Measurements from ENCODE around the gene MLLT10. TPM values are rescaled to one million over a fixed set of nuclear protein-coding genes. Genes with fewer than 3 reads are reported as not detected.

Gene MLLT10
- total RNA-seq, 1 experiment from 2014 or later = 45.2 TPM

DNA sequence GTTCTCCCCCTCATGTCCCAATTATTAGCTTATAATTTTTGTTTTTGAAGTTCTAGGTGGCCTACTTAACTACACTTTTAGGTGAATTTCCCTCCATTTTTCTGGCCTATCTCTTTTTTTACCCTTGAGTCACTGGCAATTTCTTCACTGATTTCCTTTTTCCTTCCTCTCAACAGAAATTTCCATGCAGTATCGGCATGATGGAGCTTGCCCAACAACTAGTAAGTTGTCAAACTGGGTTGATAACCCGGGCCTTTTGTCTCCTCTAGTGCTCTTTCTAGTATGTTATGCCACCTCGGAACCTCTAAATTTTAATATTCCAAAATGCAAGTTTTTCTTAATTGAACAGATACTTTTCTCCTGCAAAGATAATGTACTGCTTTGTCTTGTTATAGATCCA, 147.1 kb downstream of the MLLT10 start:
- CTCF ChIA-PET = no interaction called here

DNA sequence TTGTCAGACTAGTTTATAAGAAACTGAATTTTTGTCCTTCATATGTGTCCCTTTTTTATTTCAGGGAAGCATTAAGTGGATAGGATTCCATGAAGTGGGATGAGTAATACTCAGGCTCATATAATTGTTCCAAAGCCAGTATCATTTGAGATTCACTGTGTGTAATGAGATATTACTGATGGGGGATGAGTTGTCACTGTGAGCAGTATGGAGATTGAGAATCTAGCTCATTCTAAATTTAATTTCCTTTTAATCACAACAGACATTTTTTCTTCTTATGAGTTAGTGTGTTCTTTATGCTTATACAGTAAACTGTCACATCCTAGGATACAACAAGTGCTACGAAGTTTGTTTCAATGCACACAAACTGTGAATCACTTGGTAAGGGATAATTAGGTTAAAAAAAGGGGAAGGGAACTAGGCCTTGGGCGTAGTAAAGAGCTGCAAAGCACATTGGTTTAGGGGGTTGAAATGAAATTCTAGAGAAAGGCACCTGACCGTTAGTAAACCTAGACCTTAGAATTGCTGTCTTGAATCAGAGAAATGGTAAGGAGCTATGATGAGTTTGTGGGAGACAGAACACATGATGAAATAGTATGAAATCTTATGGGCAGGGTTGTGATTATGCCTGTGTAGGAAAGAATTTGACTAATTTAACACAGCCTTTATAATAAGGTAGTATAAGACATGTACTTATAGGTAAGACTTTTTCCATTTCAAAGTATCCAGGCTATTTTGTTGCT, 153.4 kb downstream of the MLLT10 start:
- Histone ChIP-seq H3K4me2 (ENCODE audit: low read length) (no peak overlapping the region), H3K9me3 (ENCODE audit: control insufficient read depth in 1 of 2, insufficient read depth in 1 of 2, low read depth in 1 of 2, low read length in 2 of 2) (no peaks in the 10 kb centered on the region), H3K79me2 (ENCODE audit: insufficient read depth, low read length) (peaks cover 13% of the 10 kb centered on the region), H3K27ac (ENCODE audit: low read depth, low read length) (no peak overlapping the region), H4K20me1 (ENCODE audit: insufficient read depth) (peaks cover 14% of the 10 kb centered on the region; the same call in 1 of the 2 replicates), H2AFZ (ENCODE audit: low read depth, low read length, poor library complexity, severe bottlenecking) (no peak overlapping the region), H3K36me3 (ENCODE audit: control insufficient read depth in 1 of 2, insufficient read depth in 2 of 2, low read length in 2 of 2) (no peaks in the 10 kb centered on the region; a peak in 1 of 4 replicates), H3K27me3 (ENCODE audit: insufficient read depth, low read length) (no peaks in the 10 kb centered on the region), H3K9me2 (ENCODE audit: insufficient read depth) (no peaks in the 10 kb centered on the region), H3K4me3 (replicated peaks in 1 of 2; ENCODE audit: low read depth in 1 of 2, low read length in 2 of 2) (no peak overlapping the region), H3K4me1 (ENCODE audit: control insufficient read depth in 1 of 2, insufficient read depth in 2 of 2, low read length in 2 of 2) (no peaks in the 10 kb centered on the region), H3K9ac (ENCODE audit: low read length) (no peak overlapping the region)
- CTCF ChIA-PET = no interaction called here
- no TSS peak for BruUV-seq (replicated peaks)
- RAD21 ChIA-PET (ENCODE audit: low non-redundant PET in 1 of 2, low total read pairs in 2 of 2, uncharacterized antibody in 2 of 2, unreplicated experiment in 2 of 2) = no interaction called here
- intact Hi-C loops (cut with micrococcal nuclease) = no loop called here
- TF ChIP-seq CEBPB (IDR thresholded peaks at IDR 0.05; ENCODE audit: low read depth) (peak; percentile 69), SIN3A (IDR thresholded peaks at IDR 0.05; ENCODE audit: low read depth) (no peak)
- POLR2A ChIA-PET = no interaction called here
- ATAC-seq (no peak), DNase-seq (ENCODE audit: low read depth, low spot score) (no peak)

More for the DNA sequence above, 147.1 kb downstream of the MLLT10 start:
- ATAC-seq (no peak), DNase-seq (ENCODE audit: low read depth, low spot score) (no peak)
- Histone ChIP-seq H3K27me3 (ENCODE audit: insufficient read depth, low read length) (no peaks in the 10 kb centered on the region), H2AFZ (ENCODE audit: low read depth, low read length, poor library complexity, severe bottlenecking) (no peak overlapping the region), H3K36me3 (ENCODE audit: control insufficient read depth in 1 of 2, insufficient read depth in 2 of 2, low read length in 2 of 2) (no peaks in the 10 kb centered on the region), H3K79me2 (ENCODE audit: insufficient read depth, low read length) (peaks cover 20% of the 10 kb centered on the region), H3K9me3 (ENCODE audit: control insufficient read depth in 1 of 2, insufficient read depth in 1 of 2, low read depth in 1 of 2, low read length in 2 of 2) (no peaks in the 10 kb centered on the region), H3K4me1 (ENCODE audit: control insufficient read depth in 1 of 2, insufficient read depth in 2 of 2, low read length in 2 of 2) (no peaks in the 10 kb centered on the region), H3K27ac (ENCODE audit: low read depth, low read length) (no peak overlapping the region), H4K20me1 (ENCODE audit: insufficient read depth) (peaks cover 11% of the 10 kb centered on the region; the same call in 1 of the 2 replicates), H3K9ac (ENCODE audit: low read length) (no peak overlapping the region), H3K9me2 (ENCODE audit: insufficient read depth) (no peaks in the 10 kb centered on the region), H3K4me3 (replicated peaks in 1 of 2; ENCODE audit: low read depth in 1 of 2, low read length in 2 of 2) (no peak overlapping the region), H3K4me2 (ENCODE audit: low read length) (no peak overlapping the region)
- intact Hi-C loops (cut with micrococcal nuclease) = no loop called here
- ChIA-PET RAD21 (ENCODE audit: low non-redundant PET in 1 of 2, low total read pairs in 2 of 2, uncharacterized antibody in 2 of 2, unreplicated experiment in 2 of 2) (no interaction called here), POLR2A (no interaction called here)
- TF ChIP-seq EZH2phosphoT487 (IDR thresholded peaks at IDR 0.05; ENCODE audit: borderline replicate concordance) = no peak
- no peak for TF ChIP-seq RAD21 (IDR thresholded peaks at IDR 0.05; ENCODE audit: low read depth)
- BruUV-seq (replicated peaks) = no TSS peak
